Liver (tissue), 2 donors: Measurements from ENCODE around the gene GLS.

Experiments used
- FOXA1 ChIP-seq: IDR thresholded peaks from 2 replicates; pipeline ENCODE4 v1.6.1; 2016; ENCODE audit warnings: antibody characterized with exemption
- RAD21 ChIP-seq, 2 donors: IDR thresholded peaks; 2 replicates each; pipeline ENCODE4 v1.6.1; 2016; ENCODE audit warnings: antibody characterized with exemption in 2 of 2, mild to moderate bottlenecking in 2 of 2
- TF ChIP-seq, protein P1 (sequence below): IDR thresholded peaks from 2 replicates; pipeline ENCODE4 v1.6.1; 2016; ENCODE audit warnings: antibody characterized with exemption, mild to moderate bottlenecking
- donor health status: healthy.

DNA sequence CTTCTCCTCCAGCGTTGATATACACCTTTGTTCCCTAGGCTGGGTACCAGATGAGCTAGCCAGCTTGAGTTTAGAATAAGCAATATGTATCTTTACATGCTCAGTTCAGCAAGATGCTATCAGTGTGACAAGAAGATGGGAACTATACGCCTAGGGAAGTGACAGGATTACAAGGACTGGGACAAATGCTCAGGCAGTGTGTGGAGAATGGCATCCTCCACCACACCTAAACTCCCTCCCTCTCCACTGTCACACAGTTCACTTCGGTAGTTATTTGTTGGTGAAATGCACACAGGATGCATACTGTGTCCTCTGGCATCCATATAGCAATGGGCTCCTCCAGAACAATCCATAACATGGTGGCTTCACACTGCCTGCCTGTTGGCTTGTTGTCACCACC, 125.7 kb downstream of the GLS start:
- TF ChIP-seq RAD21 (IDR thresholded peaks at IDR 0.05) (no peak), FOXA1 (no peak)
- TF ChIP-seq, protein P1, sequence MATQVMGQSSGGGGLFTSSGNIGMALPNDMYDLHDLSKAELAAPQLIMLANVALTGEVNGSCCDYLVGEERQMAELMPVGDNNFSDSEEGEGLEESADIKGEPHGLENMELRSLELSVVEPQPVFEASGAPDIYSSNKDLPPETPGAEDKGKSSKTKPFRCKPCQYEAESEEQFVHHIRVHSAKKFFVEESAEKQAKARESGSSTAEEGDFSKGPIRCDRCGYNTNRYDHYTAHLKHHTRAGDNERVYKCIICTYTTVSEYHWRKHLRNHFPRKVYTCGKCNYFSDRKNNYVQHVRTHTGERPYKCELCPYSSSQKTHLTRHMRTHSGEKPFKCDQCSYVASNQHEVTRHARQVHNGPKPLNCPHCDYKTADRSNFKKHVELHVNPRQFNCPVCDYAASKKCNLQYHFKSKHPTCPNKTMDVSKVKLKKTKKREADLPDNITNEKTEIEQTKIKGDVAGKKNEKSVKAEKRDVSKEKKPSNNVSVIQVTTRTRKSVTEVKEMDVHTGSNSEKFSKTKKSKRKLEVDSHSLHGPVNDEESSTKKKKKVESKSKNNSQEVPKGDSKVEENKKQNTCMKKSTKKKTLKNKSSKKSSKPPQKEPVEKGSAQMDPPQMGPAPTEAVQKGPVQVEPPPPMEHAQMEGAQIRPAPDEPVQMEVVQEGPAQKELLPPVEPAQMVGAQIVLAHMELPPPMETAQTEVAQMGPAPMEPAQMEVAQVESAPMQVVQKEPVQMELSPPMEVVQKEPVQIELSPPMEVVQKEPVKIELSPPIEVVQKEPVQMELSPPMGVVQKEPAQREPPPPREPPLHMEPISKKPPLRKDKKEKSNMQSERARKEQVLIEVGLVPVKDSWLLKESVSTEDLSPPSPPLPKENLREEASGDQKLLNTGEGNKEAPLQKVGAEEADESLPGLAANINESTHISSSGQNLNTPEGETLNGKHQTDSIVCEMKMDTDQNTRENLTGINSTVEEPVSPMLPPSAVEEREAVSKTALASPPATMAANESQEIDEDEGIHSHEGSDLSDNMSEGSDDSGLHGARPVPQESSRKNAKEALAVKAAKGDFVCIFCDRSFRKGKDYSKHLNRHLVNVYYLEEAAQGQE, result no peak
